ENCODE data around the gene DNAJB9.
"Not testable (repeated sequence)": the region's sequence is repeated elsewhere in the genome, so short reads cannot be mapped to it uniquely, and the experiment has no call there.

DNAJB9 gene

GRCh38 chr7:108556665-108557064 lies 13.0 kb upstream of the DNAJB9 start:
- peaks cover 41% of the 10 kb centered on the region for H3K36me3 Mint-ChIP-seq
- H3K4me1 Mint-ChIP-seq = peaks cover 38% of the 10 kb centered on the region
- H3K27me3 Mint-ChIP-seq, ATAC-seq, H3K4me3 Mint-ChIP-seq, H3K27ac Mint-ChIP-seq: not testable (repeated sequence)
- peaks cover 17% of the 10 kb centered on the region for H3K9me3 Mint-ChIP-seq

- no peak for ATAC-seq
- no peak overlapping the region for H3K27ac Mint-ChIP-seq
- peaks cover 42% of the 10 kb centered on the region for H3K36me3 Mint-ChIP-seq
- peaks cover 32% of the 10 kb centered on the region for H3K4me1 Mint-ChIP-seq
- no peak overlapping the region for H3K4me3 Mint-ChIP-seq
- peaks cover 17% of the 10 kb centered on the region for H3K9me3 Mint-ChIP-seq
- no peaks in the 10 kb centered on the region for H3K27me3 Mint-ChIP-seq
Measured at GRCh38 chr7:108557191-108557590, 12.5 kb upstream of the DNAJB9 start.

- Mint-ChIP-seq H3K36me3 (peaks cover 42% of the 10 kb centered on the region), H3K9me3 (peaks cover 17% of the 10 kb centered on the region), H3K4me3 (no peak overlapping the region), H3K27me3 (no peaks in the 10 kb centered on the region), H3K27ac (no peak overlapping the region), H3K4me1 (peaks cover 28% of the 10 kb centered on the region)
- ATAC-seq = no peak
Measured at GRCh38 chr7:108557617-108558016, 12.1 kb upstream of the DNAJB9 start.

- ATAC-seq = no peak
- peaks cover 14% of the 10 kb centered on the region for H3K4me1 Mint-ChIP-seq
- no peaks in the 10 kb centered on the region for H3K27me3 Mint-ChIP-seq
- H3K36me3 Mint-ChIP-seq = peaks cover 43% of the 10 kb centered on the region
- H3K27ac Mint-ChIP-seq = no peak overlapping the region
- peaks cover 17% of the 10 kb centered on the region for H3K9me3 Mint-ChIP-seq
- H3K4me3 Mint-ChIP-seq = no peak overlapping the region
Measured at GRCh38 chr7:108559253-108559652, 10.4 kb upstream of the DNAJB9 start.

GRCh38 chr7:108561047-108561619 lies 8.5 kb upstream of the DNAJB9 start:
- peaks cover 52% of the 10 kb centered on the region for H3K36me3 Mint-ChIP-seq
- no peak overlapping the region for H3K4me3 Mint-ChIP-seq
- H3K9me3 Mint-ChIP-seq = peaks cover 15% of the 10 kb centered on the region
- ATAC-seq = no peak
- H3K4me1 Mint-ChIP-seq = peaks cover 14% of the 10 kb centered on the region
- H3K27ac Mint-ChIP-seq = no peak overlapping the region
- H3K27me3 Mint-ChIP-seq = no peaks in the 10 kb centered on the region

GRCh38 chr7:108565987-108566386 lies 3.7 kb upstream of the DNAJB9 start:
- Mint-ChIP-seq H3K36me3 (peaks cover 22% of the 10 kb centered on the region), H3K27ac (no peak overlapping the region)

GRCh38 chr7:108568801-108569380 lies 783 bp upstream of the DNAJB9 start:
- no peaks in the 10 kb centered on the region for H3K27me3 Mint-ChIP-seq
- peak overlapping the region; percentile 86 for H3K4me3 Mint-ChIP-seq
- H3K9me3 Mint-ChIP-seq = no peaks in the 10 kb centered on the region
- ATAC-seq = no peak
- peaks cover 29% of the 10 kb centered on the region for H3K4me1 Mint-ChIP-seq
- peaks cover 18% of the 10 kb centered on the region for H3K36me3 Mint-ChIP-seq
- H3K27ac Mint-ChIP-seq = peak overlapping the region; percentile 98

More at GRCh38 chr7:108565987-108566386, 3.7 kb upstream of the DNAJB9 start:
- ATAC-seq = no peak
- H3K27me3 Mint-ChIP-seq = no peaks in the 10 kb centered on the region
- peaks cover 2% of the 10 kb centered on the region for H3K9me3 Mint-ChIP-seq
- peaks cover 25% of the 10 kb centered on the region for H3K4me1 Mint-ChIP-seq
- no peak overlapping the region for H3K4me3 Mint-ChIP-seq

GRCh38 chr7:108570146-108570755 lies 577 bp downstream of the DNAJB9 start:
- peaks cover 29% of the 10 kb centered on the region for H3K4me1 Mint-ChIP-seq
- H3K4me3 Mint-ChIP-seq = peak overlapping the region; percentile 86
- peak; percentile 25 for ATAC-seq
- peak overlapping the region; percentile 98 for H3K27ac Mint-ChIP-seq
- no peaks in the 10 kb centered on the region for H3K27me3 Mint-ChIP-seq
- no peaks in the 10 kb centered on the region for H3K9me3 Mint-ChIP-seq
- H3K36me3 Mint-ChIP-seq = peaks cover 21% of the 10 kb centered on the region

GRCh38 chr7:108572480-108572879 lies 2.8 kb downstream of the DNAJB9 start:
- no peak overlapping the region for H3K27ac Mint-ChIP-seq
- no peak for ATAC-seq
- peaks cover 30% of the 10 kb centered on the region for H3K36me3 Mint-ChIP-seq
- no peak overlapping the region for H3K4me3 Mint-ChIP-seq
- no peaks in the 10 kb centered on the region for H3K9me3 Mint-ChIP-seq
- H3K4me1 Mint-ChIP-seq = peaks cover 37% of the 10 kb centered on the region
- no peaks in the 10 kb centered on the region for H3K27me3 Mint-ChIP-seq

- no peak overlapping the region for H3K4me3 Mint-ChIP-seq
- no peaks in the 10 kb centered on the region for H3K9me3 Mint-ChIP-seq
- no peak overlapping the region for H3K27ac Mint-ChIP-seq
- peaks cover 31% of the 10 kb centered on the region for H3K4me1 Mint-ChIP-seq
- no peak for ATAC-seq
- no peaks in the 10 kb centered on the region for H3K27me3 Mint-ChIP-seq
- H3K36me3 Mint-ChIP-seq = peaks cover 48% of the 10 kb centered on the region
Measured at GRCh38 chr7:108575156-108575555, 5.5 kb downstream of the DNAJB9 start.

GRCh38 chr7:108576116-108576515 lies 6.4 kb downstream of the DNAJB9 start:
- H3K27me3 Mint-ChIP-seq = no peaks in the 10 kb centered on the region
- no peak for ATAC-seq
- no peak overlapping the region for H3K27ac Mint-ChIP-seq
- no peak overlapping the region for H3K4me3 Mint-ChIP-seq
- no peaks in the 10 kb centered on the region for H3K9me3 Mint-ChIP-seq
- H3K36me3 Mint-ChIP-seq = peaks cover 52% of the 10 kb centered on the region
- H3K4me1 Mint-ChIP-seq = peaks cover 21% of the 10 kb centered on the region

- no peak for ATAC-seq
- Mint-ChIP-seq H3K9me3 (no peaks in the 10 kb centered on the region), H3K36me3 (peaks cover 47% of the 10 kb centered on the region), H3K27ac (no peak overlapping the region), H3K27me3 (no peaks in the 10 kb centered on the region), H3K4me1 (peaks cover 15% of the 10 kb centered on the region), H3K4me3 (no peak overlapping the region)
Measured at GRCh38 chr7:108578937-108579336, 9.3 kb downstream of the DNAJB9 start.

GRCh38 chr7:108580298-108580697 lies 10.6 kb downstream of the DNAJB9 start:
- H3K9me3 Mint-ChIP-seq = no peaks in the 10 kb centered on the region
- H3K36me3 Mint-ChIP-seq = peaks cover 39% of the 10 kb centered on the region
- no peak for ATAC-seq
- peaks cover 15% of the 10 kb centered on the region for H3K4me1 Mint-ChIP-seq
- no peaks in the 10 kb centered on the region for H3K27me3 Mint-ChIP-seq
- no peak overlapping the region for H3K27ac Mint-ChIP-seq
- H3K4me3 Mint-ChIP-seq = no peak overlapping the region

GRCh38 chr7:108581655-108582491 lies 12.2 kb downstream of the DNAJB9 start:
- H3K27me3 Mint-ChIP-seq = no peaks in the 10 kb centered on the region
- peaks cover 4% of the 10 kb centered on the region for H3K4me1 Mint-ChIP-seq
- peaks cover 27% of the 10 kb centered on the region for H3K36me3 Mint-ChIP-seq
- H3K9me3 Mint-ChIP-seq = no peaks in the 10 kb centered on the region
- no peak for ATAC-seq
- no peak overlapping the region for H3K4me3 Mint-ChIP-seq
- no peak overlapping the region for H3K27ac Mint-ChIP-seq

GRCh38 chr7:108584211-108584610 lies 14.5 kb downstream of the DNAJB9 start:
- Mint-ChIP-seq H3K36me3 (peaks cover 13% of the 10 kb centered on the region), H3K4me3 (no peak overlapping the region), H3K27ac (no peak overlapping the region), H3K27me3 (no peaks in the 10 kb centered on the region), H3K4me1 (no peaks in the 10 kb centered on the region), H3K9me3 (no peaks in the 10 kb centered on the region)
- no peak for ATAC-seq

All from stimulated activated memory B cell treated with anti-CD40 and anti-IgM and Interleukin-4, amounts not matched to agents 10 μg/mL and 1 μg/mL and 100 μg/mL, for 72 hours (primary cell).